Activated B cell treated with CpG ODN at 0.5 μM for 24 hours (primary cell): ENCODE data around the gene MICAL3. TPM values are rescaled to one million over a fixed set of nuclear protein-coding genes. Genes with fewer than 3 reads are reported as not detected.

Experiments
- ATAC-seq: fragments of 200-7000 bp; cut with Tn5 transposase; one replicate; pipeline ENCODE4 v1.10.0; 2021; ENCODE audit warnings: low read depth, mild to moderate bottlenecking, moderate library complexity
- CTCF ChIA-PET: fragments of 350-600 bp; sonication (Branson Sonifier 250); formaldehyde crosslinking; loops from one replicate; lab custom pipeline; 2021; ENCODE audit warnings: antibody characterized with exemption; lab: Charles Lee
- POLR2A ChIA-PET: fragments of 350-600 bp; sonication (Branson Sonifier 250); formaldehyde crosslinking; loops from one replicate; lab custom pipeline; 2021; ENCODE audit warnings: antibody characterized with exemption; lab: Charles Lee
- DNase-seq: peaks from one replicate; pipeline ENCODE4 v3.0.0; 2022
- H3K27ac Mint-ChIP-seq: one replicate; pipeline ENCODE4 v1.8.0; 2020; ENCODE audit warnings: mixed read lengths
- H3K27me3 Mint-ChIP-seq: one replicate; pipeline ENCODE4 v1.8.0; 2021; ENCODE audit warnings: mixed read lengths
- H3K36me3 Mint-ChIP-seq: one replicate; pipeline ENCODE4 v1.8.0; 2021; ENCODE audit warnings: low read depth, mixed read lengths
- H3K4me1 Mint-ChIP-seq: one replicate; pipeline ENCODE4 v1.8.0; 2021; ENCODE audit warnings: mixed read lengths
- H3K4me3 Mint-ChIP-seq: one replicate; pipeline ENCODE4 v1.8.0; 2020; ENCODE audit warnings: mild to moderate bottlenecking, mixed read lengths
- H3K9me3 Mint-ChIP-seq: one replicate; pipeline ENCODE4 v1.8.0; 2020; ENCODE audit warnings: mixed read lengths
- CTCF ChIP-seq: fragments of 200-600 bp; IDR thresholded peaks from one replicate; pipeline ENCODE4 v1.8.0; 2022; ENCODE audit warnings: antibody characterized with exemption, mild to moderate bottlenecking
- intact Hi-C: fragments of 100-400 bp; cut with micrococcal nuclease; formaldehyde crosslinking; loops from one replicate; pipeline ENCODE4 v1.15.1; 2024
- total RNA-seq: library from RNA; stranded (reverse); gene quantifications from 2 replicates; pipeline ENCODE4 v1.2.3, GENCODE V29; 2022

The MICAL3 gene
- total RNA-seq, 1 donor from 2014 or later = 257 TPM

- Mint-ChIP-seq H3K36me3 (peaks cover 91% of the 10 kb centered on the region), H3K27ac (no peak overlapping the region), H3K27me3 (no peaks in the 10 kb centered on the region), H3K4me3 (no peak overlapping the region), H3K9me3 (no peaks in the 10 kb centered on the region), H3K4me1 (no peaks in the 10 kb centered on the region)
- no peak for TF ChIP-seq CTCF
- ATAC-seq (no peak), DNase-seq (no peak)
- POLR2A ChIA-PET = no interaction called here
- intact Hi-C loops = no loop called here
- CTCF ChIA-PET = interaction anchor here (0.9 to 1.8 kb wide), 2 partner anchors 186 to 187 kb away, joined by 3 to 4 read pairs; partner anchors contain the start of gene PEX26
Measured at GRCh38 chr22:17890245-17890671, 134.1 kb downstream of the MICAL3 start.

- ChIA-PET POLR2A (no interaction called here), CTCF (interaction anchor here (0.7 to 2.1 kb wide), 4 partner anchors 48 to 189 kb away, joined by 3 to 9 read pairs (median 6); partner anchors contain the start of gene PEX26)
- no peak for DNase-seq
- Mint-ChIP-seq H3K4me3 (no peak overlapping the region), H3K9me3 (no peaks in the 10 kb centered on the region), H3K36me3 (peaks cover 92% of the 10 kb centered on the region), H3K27me3 (no peaks in the 10 kb centered on the region), H3K4me1 (no peaks in the 10 kb centered on the region), H3K27ac (no peak overlapping the region)
- intact Hi-C loops = loop anchor here (2.0 to 5.0 kb wide), 2 partner anchors 133 to 188 kb away; partner anchors contain the start of genes MICAL3 and PEX26
- no peak for ATAC-seq
- TF ChIP-seq CTCF = no peak
Measured at GRCh38 chr22:17888855-17889254, 135.5 kb downstream of the MICAL3 start.

- Mint-ChIP-seq H3K4me3 (no peak overlapping the region), H3K36me3 (peaks cover 92% of the 10 kb centered on the region), H3K27me3 (no peaks in the 10 kb centered on the region), H3K27ac (no peak overlapping the region), H3K9me3 (no peaks in the 10 kb centered on the region), H3K4me1 (no peaks in the 10 kb centered on the region)
- ChIA-PET CTCF (interaction anchor here (1.8 to 2.1 kb wide), 3 partner anchors 58 to 189 kb away, joined by 4 to 9 read pairs (median 8); partner anchors contain the start of gene PEX26), POLR2A (no interaction called here)
- no peak for TF ChIP-seq CTCF
- DNase-seq (no peak), ATAC-seq (no peak)
- intact Hi-C loops = loop anchor here (2.0 to 5.0 kb wide), 2 partner anchors 134 to 188 kb away; partner anchors contain the start of genes MICAL3 and PEX26
Measured at GRCh38 chr22:17888439-17888838, 135.9 kb downstream of the MICAL3 start.

GRCh38 chr22:17884893-17885292 is 139.5 kb downstream of the MICAL3 start:
- H3K9me3 Mint-ChIP-seq = no peaks in the 10 kb centered on the region
- no peaks in the 10 kb centered on the region for H3K4me1 Mint-ChIP-seq
- H3K27me3 Mint-ChIP-seq = no peaks in the 10 kb centered on the region
- no peak for TF ChIP-seq CTCF
- H3K36me3 Mint-ChIP-seq = peaks cover 92% of the 10 kb centered on the region
- no peak for DNase-seq
- H3K4me3 Mint-ChIP-seq = no peak overlapping the region
- intact Hi-C loops = loop anchor here (5.0 kb wide), 1 partner anchor 137 kb away; the partner anchor contains the start of gene MICAL3
- ATAC-seq = no peak
- H3K27ac Mint-ChIP-seq = no peak overlapping the region
- CTCF ChIA-PET = no interaction called here
- POLR2A ChIA-PET = no interaction called here

- peaks cover 96% of the 10 kb centered on the region for H3K36me3 Mint-ChIP-seq
- CTCF ChIA-PET = no interaction called here
Measured at GRCh38 chr22:17884084-17884483, 140.3 kb downstream of the MICAL3 start.

More at GRCh38 chr22:17884084-17884483, 140.3 kb downstream of the MICAL3 start:
- DNase-seq = no peak
- Mint-ChIP-seq H3K4me1 (no peaks in the 10 kb centered on the region), H3K27ac (no peak overlapping the region), H3K27me3 (no peaks in the 10 kb centered on the region), H3K9me3 (no peaks in the 10 kb centered on the region), H3K4me3 (no peak overlapping the region)
- intact Hi-C loops = no loop called here
- no peak for ATAC-seq
- no peak for TF ChIP-seq CTCF
- POLR2A ChIA-PET = no interaction called here
